ENCODE results near the gene RAB1A.

Gene RAB1A

GRCh38 chr2:65044097-65044735 lies 85.7 kb downstream of the RAB1A start:
- no peak for DNase-seq
- intact Hi-C loops (cut with DNase I): loop anchor here (10.0 kb wide), 1 partner anchor 709 kb away; no protein-coding TSS in a partner anchor

GRCh38 chr2:65043001-65043400 lies 86.9 kb downstream of the RAB1A start:
- DNase-seq: no peak
- intact Hi-C loops (cut with DNase I): loop anchor here (10.0 kb wide), 1 partner anchor 708 kb away; no protein-coding TSS in a partner anchor

DNA sequence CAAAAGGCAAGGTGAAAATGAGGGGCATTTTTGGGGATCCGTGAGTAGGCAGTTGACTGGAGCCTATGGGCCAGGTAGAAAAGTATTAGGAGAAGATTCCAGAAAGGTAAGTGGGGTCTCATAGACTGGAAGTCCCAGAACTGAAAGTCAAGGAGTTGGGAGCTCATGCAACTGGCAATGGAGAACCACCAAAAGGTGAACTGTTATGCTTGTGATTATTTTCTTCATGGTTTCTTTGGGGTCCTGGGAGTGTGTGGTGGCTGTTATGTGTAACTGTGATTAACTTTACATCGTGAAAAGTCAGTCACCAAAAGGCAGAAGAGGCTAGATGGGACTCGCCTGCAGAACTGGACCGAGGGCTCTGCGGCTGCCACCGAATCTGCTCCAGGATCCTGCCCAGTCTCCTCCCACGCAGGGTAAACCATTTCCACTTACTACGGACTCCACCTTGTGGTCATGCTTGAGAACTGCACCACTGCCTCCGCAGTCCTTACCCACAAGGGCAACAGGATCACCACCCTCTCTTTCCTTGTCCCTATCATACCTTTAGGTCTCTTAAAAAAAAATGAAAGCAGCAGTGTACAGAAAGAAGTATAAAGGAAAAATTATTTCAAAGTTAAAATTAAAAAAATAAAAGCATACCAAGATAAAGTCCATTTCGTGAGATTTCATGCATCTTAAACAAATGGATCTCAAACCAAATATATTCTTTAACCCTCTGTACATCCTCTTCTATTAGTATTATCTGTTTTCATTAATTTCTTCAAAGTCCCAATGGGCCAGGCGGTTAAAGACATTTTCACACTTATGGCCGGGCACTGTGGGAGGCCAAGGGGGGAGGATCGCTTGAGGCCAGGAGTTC lies 89.3 kb downstream of the RAB1A start:
- DNase-seq: peak; percentile 74 to 97 (median 86)
- intact Hi-C loops (cut with DNase I): loop anchor here (2.0 to 10.0 kb wide), 2 partner anchors 124 to 706 kb away; no protein-coding TSS in a partner anchor

DNA sequence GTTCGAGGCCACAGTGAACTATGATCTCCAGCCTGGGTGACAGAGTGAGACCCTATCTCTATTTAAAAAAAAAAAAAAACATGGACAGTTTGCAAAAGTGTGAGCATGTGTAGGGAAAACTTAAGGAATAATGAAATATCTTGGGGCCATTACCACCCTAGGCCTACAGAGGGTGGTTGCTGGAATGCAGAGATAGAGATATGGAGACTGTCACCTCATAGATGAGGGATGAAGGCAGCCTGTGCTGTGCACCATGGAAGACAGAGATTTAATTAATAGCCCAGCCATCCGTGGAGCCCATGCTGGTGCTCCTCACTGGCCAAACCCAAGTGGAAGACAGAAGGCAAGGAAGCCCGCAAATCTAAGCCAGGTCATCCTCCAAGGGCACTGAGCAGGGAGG lies 90.3 kb downstream of the RAB1A start:
- no peak for DNase-seq
- intact Hi-C loops (cut with DNase I): loop anchor here (2.0 to 10.0 kb wide), 2 partner anchors 123 to 705 kb away; no protein-coding TSS in a partner anchor

GRCh38 chr2:65037178-65037577 lies 92.7 kb downstream of the RAB1A start:
- intact Hi-C loops (cut with DNase I): no loop called here
- DNase-seq: no peak

Measured in posterior cingulate gyrus (tissue), 11 donors.